ENCODE data around the gene DTX3L.

Gene DTX3L

DNA sequence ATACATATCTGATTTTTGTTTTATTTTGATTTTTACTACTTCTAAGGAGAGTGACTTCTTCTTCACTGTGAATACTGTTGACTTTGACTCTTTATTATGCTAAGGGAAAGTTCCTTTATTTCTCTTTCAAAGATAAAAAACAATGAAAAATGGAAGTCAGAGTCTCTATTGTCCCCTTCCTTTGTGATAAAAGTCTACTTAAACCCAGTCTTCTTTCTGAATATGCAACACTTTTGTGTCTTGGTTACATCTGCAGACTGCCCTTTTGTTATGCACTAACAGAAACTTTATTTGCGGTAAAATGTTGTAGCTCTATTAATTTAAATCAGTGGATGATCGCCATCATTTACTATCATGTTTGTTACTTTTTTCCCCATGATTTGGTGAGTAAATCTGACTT is 26.5 kb downstream of the DTX3L start:
- DNase-seq (ENCODE audit: low spot score in 2 of 2), result no peak
- peaks cover under 1% of the 10 kb centered on the region for H3K9me3 Mint-ChIP-seq
- H3K36me3 Mint-ChIP-seq (ENCODE audit: insufficient read depth), result peaks cover 5% of the 10 kb centered on the region
- H3K4me3 Mint-ChIP-seq, result no peak overlapping the region
- peaks cover 28% of the 10 kb centered on the region for H3K4me1 Mint-ChIP-seq
- H3K27me3 Mint-ChIP-seq, result no peaks in the 10 kb centered on the region
- ATAC-seq (replicated peaks; ENCODE audit: extremely low read depth, poor library complexity, severe bottlenecking), result no peak
- no peak overlapping the region for H3K27ac Mint-ChIP-seq (ENCODE audit: low read depth)

DNA sequence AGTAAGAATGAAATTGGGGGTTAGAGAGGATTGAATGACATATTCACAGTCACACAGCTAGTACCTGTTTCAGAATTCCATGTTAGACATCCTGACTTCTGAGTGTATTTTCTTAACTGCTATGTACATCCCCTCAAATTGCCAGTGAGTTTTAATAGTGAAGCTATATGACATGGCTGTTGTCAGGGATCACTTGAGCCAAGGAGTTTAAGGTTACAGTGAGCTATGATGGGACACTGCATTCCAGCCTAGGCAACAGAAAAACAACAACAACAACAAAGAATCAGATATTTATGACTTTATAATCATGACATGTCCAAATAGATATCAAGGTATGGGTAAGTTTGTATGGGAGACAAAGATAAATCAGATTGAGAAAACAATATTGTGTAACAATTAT is 29.9 kb downstream of the DTX3L start:
- H3K27ac Mint-ChIP-seq (ENCODE audit: low read depth), result no peak overlapping the region
- no peaks in the 10 kb centered on the region for H3K27me3 Mint-ChIP-seq
- ATAC-seq (replicated peaks; ENCODE audit: extremely low read depth, poor library complexity, severe bottlenecking) (no peak), DNase-seq (ENCODE audit: low spot score in 2 of 2) (no peak)
- H3K4me3 Mint-ChIP-seq, result no peak overlapping the region
- peaks cover 5% of the 10 kb centered on the region for H3K9me3 Mint-ChIP-seq
- H3K36me3 Mint-ChIP-seq (ENCODE audit: insufficient read depth), result peaks cover 7% of the 10 kb centered on the region
- H3K4me1 Mint-ChIP-seq, result peaks cover 19% of the 10 kb centered on the region

DNA sequence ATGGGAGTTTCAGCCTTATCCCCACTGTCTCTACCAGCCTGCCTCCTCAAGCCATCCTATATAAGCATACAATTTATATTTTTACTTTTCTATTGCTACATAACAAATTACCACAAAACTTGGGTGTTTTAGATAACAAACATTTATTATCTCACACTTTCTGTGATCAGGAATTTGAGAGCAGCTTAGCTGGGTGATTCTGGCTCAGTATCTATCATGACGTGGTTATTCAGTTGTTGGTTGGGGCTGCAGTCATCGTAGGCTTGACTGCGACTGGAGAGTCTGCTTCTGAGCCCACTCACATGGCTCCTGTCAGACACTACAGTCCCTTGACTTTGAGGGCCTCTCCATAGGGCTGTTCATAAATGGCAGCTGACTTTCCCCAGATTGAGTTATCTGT is 34.0 kb downstream of the DTX3L start:
- DNase-seq (ENCODE audit: low spot score in 2 of 2) (no peak), ATAC-seq (replicated peaks; ENCODE audit: extremely low read depth, poor library complexity, severe bottlenecking) (no peak)
- peaks cover 32% of the 10 kb centered on the region for H3K4me1 Mint-ChIP-seq
- peaks cover 6% of the 10 kb centered on the region for H3K36me3 Mint-ChIP-seq (ENCODE audit: insufficient read depth)
- no peaks in the 10 kb centered on the region for H3K27me3 Mint-ChIP-seq
- H3K27ac Mint-ChIP-seq (ENCODE audit: low read depth), result peak overlapping the region; percentile 64
- H3K4me3 Mint-ChIP-seq, result no peak overlapping the region
- peaks cover 5% of the 10 kb centered on the region for H3K9me3 Mint-ChIP-seq

DNA sequence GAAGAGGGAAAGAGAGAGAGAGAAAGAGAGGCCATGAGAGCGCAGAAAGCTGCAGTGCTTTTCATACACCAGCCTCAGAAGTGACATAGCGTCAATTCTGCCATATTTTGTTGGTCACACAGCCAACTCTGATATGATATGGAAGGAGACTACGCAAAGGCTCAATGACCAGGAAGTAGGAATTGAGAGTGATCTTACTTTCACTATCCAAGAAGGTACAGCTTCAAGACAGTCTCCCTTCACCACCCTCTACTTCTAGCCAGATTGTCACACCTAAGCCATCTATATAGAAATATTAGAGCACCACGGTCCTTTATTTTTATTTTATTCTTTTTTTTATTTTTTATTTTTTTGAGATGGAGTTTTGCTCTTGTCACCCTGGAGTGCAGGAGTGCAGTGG is 34.4 kb downstream of the DTX3L start:
- H3K36me3 Mint-ChIP-seq (ENCODE audit: insufficient read depth), result peaks cover 6% of the 10 kb centered on the region
- DNase-seq (ENCODE audit: low spot score in 2 of 2), result no peak
- peaks cover 32% of the 10 kb centered on the region for H3K4me1 Mint-ChIP-seq
- H3K9me3 Mint-ChIP-seq, result peaks cover 5% of the 10 kb centered on the region
- H3K27me3 Mint-ChIP-seq, result no peaks in the 10 kb centered on the region
- ATAC-seq (replicated peaks; ENCODE audit: extremely low read depth, poor library complexity, severe bottlenecking), result no peak
- H3K27ac Mint-ChIP-seq (ENCODE audit: low read depth), result peak overlapping the region; percentile 64
- no peak overlapping the region for H3K4me3 Mint-ChIP-seq

DNA sequence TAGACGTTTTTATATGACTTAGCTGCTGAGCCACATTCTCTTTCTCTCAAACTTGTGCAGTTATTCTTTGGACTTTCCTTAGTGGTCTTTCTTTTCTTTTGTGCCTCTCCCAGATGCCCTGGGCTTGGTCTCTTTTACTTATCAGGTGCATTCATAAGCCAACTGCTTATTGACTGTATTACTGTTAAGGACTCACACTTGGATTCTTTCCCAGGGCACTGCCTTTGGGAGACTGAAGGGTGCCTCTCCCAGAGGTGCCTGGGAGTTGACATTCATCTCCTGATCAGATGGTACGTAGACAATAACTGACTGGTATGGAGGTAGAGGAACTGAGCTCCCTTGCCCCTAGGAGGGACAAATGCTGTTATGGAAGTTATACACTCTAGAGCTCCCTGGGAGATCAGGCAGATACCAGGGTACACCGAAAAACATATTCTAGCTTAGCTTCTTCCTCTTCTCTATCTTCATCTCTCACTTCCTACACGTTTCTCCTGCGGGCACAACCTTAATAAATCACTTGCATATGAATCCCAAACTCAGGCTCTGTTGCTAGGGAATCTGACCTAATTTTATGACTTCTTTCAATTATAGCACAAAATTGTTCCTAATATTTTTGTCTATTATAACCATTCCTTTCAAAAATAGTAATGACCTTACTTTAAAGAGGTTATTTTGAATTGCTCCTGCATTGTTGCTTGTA is 38.0 kb downstream of the DTX3L start:
- Mint-ChIP-seq H3K27ac (ENCODE audit: low read depth) (no peak overlapping the region), H3K9me3 (no peaks in the 10 kb centered on the region), H3K4me3 (no peak overlapping the region), H3K4me1 (peaks cover 21% of the 10 kb centered on the region), H3K27me3 (no peaks in the 10 kb centered on the region), H3K36me3 (ENCODE audit: insufficient read depth) (no peaks in the 10 kb centered on the region)
- ATAC-seq (replicated peaks; ENCODE audit: extremely low read depth, poor library complexity, severe bottlenecking) (no peak), DNase-seq (ENCODE audit: low spot score in 2 of 2) (no peak)

DNA sequence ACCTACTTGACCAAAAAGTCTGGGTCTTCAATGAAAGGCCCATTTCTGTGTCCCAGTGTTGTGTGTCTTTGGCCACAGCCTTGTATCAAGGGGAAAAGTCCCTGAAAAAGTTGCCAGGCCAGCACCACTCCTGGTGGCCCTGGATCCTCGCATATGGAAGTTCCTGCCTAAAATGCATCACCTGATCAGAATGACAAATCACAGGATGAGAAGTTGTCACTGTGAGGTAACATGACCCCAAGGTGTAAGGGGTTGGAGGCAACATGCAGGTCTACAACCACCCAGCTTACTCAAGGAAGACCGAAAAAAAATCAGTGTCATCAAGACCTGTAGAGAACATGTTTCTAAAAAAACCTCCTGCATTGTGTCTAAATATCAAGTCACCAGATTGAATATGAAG is 38.9 kb downstream of the DTX3L start:
- H3K9me3 Mint-ChIP-seq, result no peaks in the 10 kb centered on the region
- no peak overlapping the region for H3K27ac Mint-ChIP-seq (ENCODE audit: low read depth)
- no peaks in the 10 kb centered on the region for H3K27me3 Mint-ChIP-seq
- H3K36me3 Mint-ChIP-seq (ENCODE audit: insufficient read depth), result peaks cover 3% of the 10 kb centered on the region
- peaks cover 21% of the 10 kb centered on the region for H3K4me1 Mint-ChIP-seq
- ATAC-seq (replicated peaks; ENCODE audit: extremely low read depth, poor library complexity, severe bottlenecking) (no peak), DNase-seq (ENCODE audit: low spot score in 2 of 2) (no peak)
- H3K4me3 Mint-ChIP-seq, result no peak overlapping the region

DNA sequence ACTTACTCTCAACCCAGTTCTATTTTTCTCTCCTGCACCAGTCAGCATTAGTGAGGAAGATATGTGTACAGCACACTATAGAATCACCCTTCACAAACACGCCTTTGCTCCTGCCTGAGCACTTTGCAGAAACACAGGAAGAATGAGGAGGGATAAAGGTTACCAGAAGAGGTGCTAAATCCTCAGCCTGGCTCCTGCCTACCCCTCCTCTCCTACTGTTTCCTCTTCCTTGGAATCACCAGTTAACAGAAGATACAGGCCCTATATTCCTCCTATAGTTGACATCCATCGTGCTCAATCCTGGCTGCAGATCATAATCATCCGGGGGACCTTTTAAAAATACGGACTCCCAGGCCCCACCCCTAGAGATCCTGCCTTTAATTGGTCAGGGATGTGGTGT is 42.2 kb downstream of the DTX3L start:
- H3K36me3 Mint-ChIP-seq (ENCODE audit: insufficient read depth), result peaks cover 15% of the 10 kb centered on the region
- H3K27ac Mint-ChIP-seq (ENCODE audit: low read depth), result no peak overlapping the region
- H3K4me3 Mint-ChIP-seq, result no peak overlapping the region
- peaks cover 16% of the 10 kb centered on the region for H3K4me1 Mint-ChIP-seq
- no peaks in the 10 kb centered on the region for H3K27me3 Mint-ChIP-seq
- DNase-seq (ENCODE audit: low spot score in 2 of 2) (no peak), ATAC-seq (replicated peaks; ENCODE audit: extremely low read depth, poor library complexity, severe bottlenecking) (no peak)
- no peaks in the 10 kb centered on the region for H3K9me3 Mint-ChIP-seq

DNA sequence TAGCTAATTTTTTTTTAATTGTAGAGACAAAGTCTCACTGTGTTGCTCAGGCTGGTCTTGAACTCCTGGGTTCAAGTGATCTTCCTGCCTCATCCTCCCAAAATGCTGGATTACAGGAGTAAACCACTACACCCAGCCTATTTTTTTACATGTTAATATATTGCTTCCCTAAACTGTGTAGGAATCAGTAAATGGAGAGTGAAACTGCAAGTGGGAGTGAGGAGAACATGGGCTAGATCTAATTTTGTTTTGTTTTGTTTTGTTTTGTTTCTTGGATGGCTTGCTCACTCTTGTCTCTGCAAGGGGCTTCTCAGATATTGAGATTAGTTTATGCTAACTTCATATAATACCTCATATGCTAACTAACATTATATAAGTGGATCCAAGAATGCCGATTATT is 44.8 kb downstream of the DTX3L start:
- no peaks in the 10 kb centered on the region for H3K27me3 Mint-ChIP-seq
- H3K4me3 Mint-ChIP-seq, result no peak overlapping the region
- H3K27ac Mint-ChIP-seq (ENCODE audit: low read depth), result peak overlapping the region; percentile 92
- H3K9me3 Mint-ChIP-seq, result no peaks in the 10 kb centered on the region
- H3K4me1 Mint-ChIP-seq, result peaks cover 7% of the 10 kb centered on the region
- ATAC-seq (replicated peaks; ENCODE audit: extremely low read depth, poor library complexity, severe bottlenecking) (no peak), DNase-seq (ENCODE audit: low spot score in 2 of 2) (no peak)
- H3K36me3 Mint-ChIP-seq (ENCODE audit: insufficient read depth), result peaks cover 30% of the 10 kb centered on the region

DNA sequence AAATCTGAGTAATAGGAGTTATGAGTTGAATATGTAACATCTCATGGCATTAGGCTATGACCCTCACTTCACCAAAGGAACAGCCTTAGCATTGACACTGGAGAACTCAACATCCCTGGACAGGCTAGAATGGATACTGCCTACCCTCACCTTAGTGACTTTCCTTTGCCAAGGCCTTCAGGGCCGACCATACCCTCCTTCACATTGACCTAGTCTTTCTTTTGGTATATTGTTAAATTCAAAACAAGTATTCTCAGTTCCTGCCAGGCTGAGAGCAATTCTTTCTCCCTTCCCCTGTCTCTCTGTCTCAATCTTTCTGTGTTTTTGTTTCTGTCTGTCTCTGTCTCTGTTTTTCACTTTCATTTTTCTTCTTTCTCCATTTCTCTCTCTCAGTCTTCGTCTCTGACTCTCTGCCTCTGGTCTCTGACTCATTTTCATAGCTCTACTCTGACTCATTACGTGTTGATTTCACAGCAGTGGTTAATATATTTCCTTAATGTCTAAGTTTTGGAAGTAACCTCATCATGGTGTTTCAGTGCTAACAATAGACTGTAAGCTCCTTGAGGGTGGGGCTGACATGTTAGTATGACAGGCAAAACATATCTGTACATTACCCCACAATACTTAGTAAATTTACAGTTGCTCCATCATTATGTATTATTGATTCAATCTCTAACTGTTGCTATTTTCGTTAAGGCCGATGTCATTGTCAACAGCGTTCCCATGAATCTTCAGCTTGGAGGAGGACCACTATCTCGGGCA is 45.8 kb downstream of the DTX3L start:
- H3K27ac Mint-ChIP-seq (ENCODE audit: low read depth), result peak overlapping the region; percentile 92
- peak overlapping the region; percentile 3 for H3K4me3 Mint-ChIP-seq
- peaks cover 33% of the 10 kb centered on the region for H3K36me3 Mint-ChIP-seq (ENCODE audit: insufficient read depth)
- H3K4me1 Mint-ChIP-seq, result peaks cover 7% of the 10 kb centered on the region
- ATAC-seq (replicated peaks; ENCODE audit: extremely low read depth, poor library complexity, severe bottlenecking) (peak; percentile 90), DNase-seq (ENCODE audit: low spot score in 2 of 2) (no peak)
- H3K9me3 Mint-ChIP-seq, result no peaks in the 10 kb centered on the region
- H3K27me3 Mint-ChIP-seq, result no peaks in the 10 kb centered on the region

DNA sequence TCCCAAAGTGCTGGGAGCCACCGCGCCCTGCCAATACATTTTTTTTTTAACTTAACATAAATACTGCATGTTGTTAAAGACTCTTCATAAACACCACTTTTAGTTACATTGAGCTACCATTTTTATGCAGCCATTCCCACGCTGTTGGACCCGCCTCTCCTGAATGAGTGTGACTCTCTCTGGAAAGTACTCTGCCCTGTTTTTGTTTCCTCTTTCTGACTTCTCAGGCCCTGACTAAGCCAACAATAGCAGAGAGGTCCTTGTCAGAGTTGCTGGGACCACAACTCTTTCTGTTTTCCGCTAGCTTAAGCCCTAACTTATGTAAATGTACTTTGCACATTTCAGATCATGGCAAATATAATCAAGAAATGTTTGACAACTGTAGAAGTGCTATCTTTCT is 48.6 kb downstream of the DTX3L start:
- no peaks in the 10 kb centered on the region for H3K27me3 Mint-ChIP-seq
- peaks cover 7% of the 10 kb centered on the region for H3K4me1 Mint-ChIP-seq
- H3K36me3 Mint-ChIP-seq (ENCODE audit: insufficient read depth), result peaks cover 49% of the 10 kb centered on the region
- H3K9me3 Mint-ChIP-seq, result no peaks in the 10 kb centered on the region
- ATAC-seq (replicated peaks; ENCODE audit: extremely low read depth, poor library complexity, severe bottlenecking) (no peak), DNase-seq (ENCODE audit: low spot score in 2 of 2) (no peak)
- no peak overlapping the region for H3K4me3 Mint-ChIP-seq
- H3K27ac Mint-ChIP-seq (ENCODE audit: low read depth), result no peak overlapping the region

DNA sequence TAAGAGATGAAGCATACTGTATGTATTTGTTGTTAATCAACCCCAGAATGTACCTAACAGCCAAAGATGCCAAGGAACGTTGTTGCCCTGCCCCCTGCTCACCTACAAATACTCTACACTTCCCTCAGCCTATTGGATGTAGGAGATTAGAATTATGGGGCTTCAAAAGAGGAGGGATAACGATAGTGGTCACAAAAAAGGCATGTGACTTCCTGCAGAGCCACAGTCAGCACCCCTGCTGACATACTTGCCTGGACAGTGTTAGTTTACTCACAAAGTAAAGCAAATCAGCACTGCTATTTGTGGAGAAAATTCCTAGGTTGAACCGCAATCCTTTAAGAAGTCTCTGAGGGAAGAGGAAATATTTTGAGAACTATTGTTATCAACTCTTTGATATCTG is 51.2 kb downstream of the DTX3L start:
- H3K4me3 Mint-ChIP-seq, result no peak overlapping the region
- H3K36me3 Mint-ChIP-seq (ENCODE audit: insufficient read depth), result peaks cover 49% of the 10 kb centered on the region
- H3K4me1 Mint-ChIP-seq, result peaks cover under 1% of the 10 kb centered on the region
- no peak for DNase-seq (ENCODE audit: low spot score in 2 of 2)
- no peaks in the 10 kb centered on the region for H3K9me3 Mint-ChIP-seq
- no peaks in the 10 kb centered on the region for H3K27me3 Mint-ChIP-seq
- ATAC-seq (replicated peaks; ENCODE audit: extremely low read depth, poor library complexity, severe bottlenecking), result no peak
- no peak overlapping the region for H3K27ac Mint-ChIP-seq (ENCODE audit: low read depth)

DNA sequence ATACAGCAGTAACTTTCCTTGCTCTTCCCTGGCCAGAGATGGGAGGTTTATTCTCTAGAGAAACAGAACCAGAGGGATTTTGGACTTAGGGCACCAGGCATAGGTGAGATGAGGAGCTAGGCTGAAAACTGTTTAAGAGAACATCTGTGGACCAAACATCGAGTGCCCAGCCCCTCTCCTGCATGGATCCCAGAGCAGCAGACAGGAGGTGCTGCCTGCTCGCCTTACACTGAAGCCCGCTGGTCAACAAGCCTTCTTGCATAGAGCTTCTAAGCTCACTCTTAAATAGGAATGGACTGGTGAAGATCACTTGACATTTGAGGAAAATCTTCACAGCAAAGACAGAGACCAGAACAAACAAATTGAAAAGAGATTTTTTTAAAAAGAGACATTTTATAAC is 54.5 kb downstream of the DTX3L start:
- no peaks in the 10 kb centered on the region for H3K4me1 Mint-ChIP-seq
- peaks cover 45% of the 10 kb centered on the region for H3K36me3 Mint-ChIP-seq (ENCODE audit: insufficient read depth)
- no peaks in the 10 kb centered on the region for H3K27me3 Mint-ChIP-seq
- no peak for ATAC-seq (replicated peaks; ENCODE audit: extremely low read depth, poor library complexity, severe bottlenecking)
- no peak overlapping the region for H3K27ac Mint-ChIP-seq (ENCODE audit: low read depth)
- no peak for DNase-seq (ENCODE audit: low spot score in 2 of 2)
- H3K4me3 Mint-ChIP-seq, result no peak overlapping the region
- no peaks in the 10 kb centered on the region for H3K9me3 Mint-ChIP-seq

DNA sequence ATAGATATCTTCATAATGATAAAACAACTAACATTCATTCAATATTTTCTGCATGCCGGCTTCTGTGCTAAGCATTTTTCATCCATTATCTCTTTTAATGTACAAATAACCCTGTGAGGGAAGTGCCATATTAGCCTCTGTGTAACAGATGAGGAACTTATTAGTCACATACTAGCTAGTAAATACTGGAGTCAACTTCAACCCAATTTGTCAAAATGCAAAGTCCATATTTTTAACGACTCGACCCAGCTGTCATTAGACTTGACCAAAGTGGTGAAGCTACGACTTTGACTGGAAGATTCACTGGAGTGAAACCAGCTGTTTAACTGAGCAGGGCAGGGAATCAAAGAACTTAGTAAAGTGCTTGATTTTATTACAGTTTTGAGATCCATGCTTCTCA is 54.9 kb downstream of the DTX3L start:
- Mint-ChIP-seq H3K4me1 (no peaks in the 10 kb centered on the region), H3K27ac (ENCODE audit: low read depth) (no peak overlapping the region), H3K9me3 (no peaks in the 10 kb centered on the region), H3K36me3 (ENCODE audit: insufficient read depth) (peaks cover 43% of the 10 kb centered on the region), H3K4me3 (no peak overlapping the region), H3K27me3 (no peaks in the 10 kb centered on the region)
- DNase-seq (ENCODE audit: low spot score in 2 of 2) (no peak), ATAC-seq (replicated peaks; ENCODE audit: extremely low read depth, poor library complexity, severe bottlenecking) (no peak)

Measured in central memory CD8-positive, alpha-beta T cell (primary cell).